ENCODE measurements around the gene MRPL21. TPM values are rescaled to one million over a fixed set of nuclear protein-coding genes. Genes with fewer than 3 reads are reported as not detected.
A peak's percentile ranks its signal among the peaks of the same experiment; 100 is the strongest.

Gene MRPL21
- total and polyA plus RNA-seq, 2 of the 8 experiments (the other 6 are each of a cell fraction or from before 2014, with no cell fraction given): 102 to 107 TPM

DNA sequence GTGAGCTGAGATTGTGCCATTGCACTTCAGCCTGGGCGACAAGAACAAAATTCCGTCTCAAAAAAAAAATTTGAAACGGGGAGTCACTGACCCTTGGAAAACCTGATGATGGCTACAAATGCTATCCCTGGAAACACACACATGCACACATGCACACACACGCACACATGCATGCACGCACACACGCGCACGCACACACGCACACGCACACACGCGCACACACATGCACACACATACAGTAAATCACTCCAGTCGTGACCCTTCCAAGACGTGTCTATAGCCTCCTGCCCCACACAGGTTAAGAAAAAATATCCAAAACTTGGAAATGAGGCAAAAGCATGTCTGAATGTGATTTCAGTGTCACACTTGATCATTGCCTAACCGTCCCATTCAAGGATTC is 55.2 kb downstream of the MRPL21 start:
- H2BK12ac ChIP-seq (ENCODE audit: low read depth, low read length): no peak overlapping the region; the same call in 1 of the 2 replicates
- 91% methylated on average over 13 of the region's 15 CpGs; no CpG with 5 or more reads in 1 of the 2 experiments for WGBS, 2 experiments (ENCODE audit: extremely low coverage in 1 of 2, insufficient coverage in 1 of 2, insufficient read length in 1 of 2, insufficient replicate concordance in 2 of 2, low coverage in 1 of 2, low lambda C conversion rate in 2 of 2, missing lambda C conversion rate in 1 of 2)
- no peak overlapping the region for H2BK5ac ChIP-seq (ENCODE audit: low read depth, low read length)
- no peak for TF ChIP-seq POLR2AphosphoS5 (IDR thresholded peaks at IDR 0.05; ENCODE audit: low read depth, low read length)
- no peak for TF ChIP-seq SP2 (IDR thresholded peaks at IDR 0.05; ENCODE audit: low read length)
- no peak for TF ChIP-seq SP4 (IDR thresholded peaks at IDR 0.05; ENCODE audit: low read length)
- no peak for TF ChIP-seq GTF2F1 (IDR thresholded peaks at IDR 0.05; ENCODE audit: borderline replicate concordance, low read depth, low read length)
- TF ChIP-seq EGR1 (IDR thresholded peaks at IDR 0.05; ENCODE audit: borderline replicate concordance, low read depth, low read length): no peak
- no peak for TF ChIP-seq EP300 (IDR thresholded peaks at IDR 0.05; ENCODE audit: borderline replicate concordance in 1 of 2, low read depth in 2 of 2, low read length in 2 of 2)
- no peak for TF ChIP-seq TBP (IDR thresholded peaks at IDR 0.05; ENCODE audit: low read depth, low read length)
- POLR2A ChIA-PET (ENCODE audit: partially characterized antibody): no interaction called here
- H4K20me1 ChIP-seq (replicated peaks in 1 of 2; ENCODE audit: control insufficient read depth in 1 of 2, insufficient read depth in 2 of 2, low read length in 2 of 2): peaks cover 0 to under 1% of the 10 kb centered on the region in 2 experiments
- no peak overlapping the region for H3K27ac ChIP-seq (ENCODE audit: low read depth, low read length)
- no peak overlapping the region for H2AFZ ChIP-seq (ENCODE audit: low read length)
- H2BK20ac ChIP-seq (ENCODE audit: low read length): no peak overlapping the region
- H3K27me3 ChIP-seq (replicated peaks in 1 of 4; ENCODE audit: control insufficient read depth in 3 of 4, extremely low read depth in 1 of 4, insufficient read depth in 3 of 4, low read length in 3 of 4): peaks cover 10 to 34% (median 22%) of the 10 kb centered on the region in 4 experiments
- H3K4me1 ChIP-seq (replicated peaks in 1 of 4; ENCODE audit: control insufficient read depth in 3 of 4, insufficient read depth in 4 of 4, low read length in 3 of 4): peaks cover 0 to 3% (median 1%) of the 10 kb centered on the region in 4 experiments; a peak in 5 of 7 replicates
- H3K23me2 ChIP-seq (ENCODE audit: low read depth, low read length): peaks cover 3% of the 10 kb centered on the region; the same call in 1 of the 2 replicates
- DNase-seq (ENCODE audit: low read depth in 1 of 2, low spot score in 2 of 2): no peak
- H3K56ac ChIP-seq (replicated peaks; ENCODE audit: insufficient read length, low read depth, low read length): no peak overlapping the region
- no peak overlapping the region for H3K4me2 ChIP-seq (ENCODE audit: insufficient read depth in 1 of 2, low read depth in 2 of 2, low read length in 2 of 2)
- H4K8ac ChIP-seq (ENCODE audit: extremely low read depth, insufficient read depth, low read length): no peak overlapping the region
- FAIRE-seq: no peak
- no peak overlapping the region for H3K4ac ChIP-seq (replicated peaks; ENCODE audit: insufficient read length, low read depth, low read length)
- no peak overlapping the region for H3K9ac ChIP-seq (replicated peaks in 1 of 4; ENCODE audit: extremely low read depth in 1 of 4, low read depth in 3 of 4, low read length in 3 of 4)
- no peak overlapping the region for H3K14ac ChIP-seq (ENCODE audit: insufficient read length)
- no peak overlapping the region for H2BK120ac ChIP-seq (replicated peaks; ENCODE audit: low read depth, low read length)
- no peak overlapping the region for H4K91ac ChIP-seq (replicated peaks; ENCODE audit: insufficient read length, low read length)
- no peaks in the 10 kb centered on the region for H3K79me1 ChIP-seq (ENCODE audit: low read depth, low read length)
- no peaks in the 10 kb centered on the region for H3K9me3 ChIP-seq (ENCODE audit: insufficient read depth in 2 of 2, low read depth in 1 of 2, low read length in 1 of 2)
- no peak overlapping the region for H4K5ac ChIP-seq (ENCODE audit: insufficient read length, low read depth, low read length)
- CTCF ChIA-PET (ENCODE audit: partially characterized antibody): interaction anchor here (1.3 to 1.6 kb wide), 2 partner anchors 18 to 21 kb away, joined by 3 to 4 read pairs; no protein-coding TSS in a partner anchor
- H3K4me3 ChIP-seq (ENCODE audit: extremely low read depth in 1 of 4, insufficient read depth in 2 of 4, low read depth in 3 of 4, low read length in 4 of 4): no peak overlapping the region
- no peaks in the 10 kb centered on the region for H3K79me2 ChIP-seq (ENCODE audit: control insufficient read depth in 1 of 2, insufficient read depth in 2 of 2, low read length in 2 of 2)
- H2AK5ac ChIP-seq (ENCODE audit: low read depth, low read length): peak overlapping the region; percentile 96; the same call in 1 of the 2 replicates
- no peak overlapping the region for H3K18ac ChIP-seq (ENCODE audit: extremely low read depth, low read length)
- H3K36me3 ChIP-seq (ENCODE audit: control insufficient read depth in 2 of 4, insufficient read depth in 4 of 4, low read length in 3 of 4): no peaks in the 10 kb centered on the region
- no peak overlapping the region for H3K23ac ChIP-seq (ENCODE audit: insufficient read length)
- no peak overlapping the region for H2BK15ac ChIP-seq (ENCODE audit: low read length)
